HepG2 (cell line): ENCODE data around the gene EIF3B.

Source experiments
- BHLHE40 ChIP-seq: IDR thresholded peaks from 2 replicates; pipeline ENCODE4 v1.6.1; 2011; ENCODE audit warnings: low read length, improper control_type of control experiment
- CHD2 ChIP-seq: IDR thresholded peaks from 2 replicates; pipeline ENCODE4 v1.6.1; 2011; ENCODE audit warnings: low read depth, low read length, improper control_type of control experiment
- CTCF ChIP-seq: sonication (generic); formaldehyde crosslinking; IDR thresholded peaks from 2 replicates; pipeline ENCODE4 v1.5.0; 2020; ENCODE audit warnings: mild to moderate bottlenecking, missing genetic modification reagents, moderate library complexity
- FOXA1 ChIP-seq, 2 experiments: fragments of 450-650 bp in 1 of 2; sonication (generic) in 1 of 2; formaldehyde crosslinking in 1 of 2; IDR thresholded peaks; 2 replicates each; pipeline versions ENCODE4 v1.4.0 to v1.6.1; 2016 to 2020; ENCODE audit warnings: missing genetic modification reagents in 1 of 2
- KDM1A ChIP-seq: IDR thresholded peaks from 2 replicates; pipeline ENCODE4 v1.6.1; 2016; ENCODE audit warnings: missing compliant biosample characterization
- MAZ ChIP-seq, 2 experiments: sonication (generic) in 1 of 2; formaldehyde crosslinking in 1 of 2; IDR thresholded peaks; 2 replicates each; pipeline versions ENCODE4 v1.5.0 to v1.6.1; 2012 to 2020; ENCODE audit warnings: low read depth in 2 of 2, mild to moderate bottlenecking in 2 of 2, borderline replicate concordance in 1 of 2, improper control_type of control experiment in 1 of 2, low read length in 1 of 2, missing genetic modification reagents in 1 of 2, moderate library complexity in 1 of 2
- POLR2AphosphoS5 ChIP-seq: IDR thresholded peaks from 2 replicates; pipeline ENCODE4 v1.6.1; 2012; ENCODE audit warnings: low read depth, low read length
- PRDM4 ChIP-seq: sonication (generic); formaldehyde crosslinking; IDR thresholded peaks from 2 replicates; pipeline ENCODE4 v1.9.0; 2021; ENCODE audit warnings: missing genetic modification reagents, borderline replicate concordance
- ZNF264 ChIP-seq: sonication (generic); formaldehyde crosslinking; IDR thresholded peaks from 2 replicates; pipeline ENCODE4 v1.4.0; 2020; ENCODE audit warnings: missing genetic modification reagents
- ZNF530 ChIP-seq: sonication (generic); formaldehyde crosslinking; IDR thresholded peaks from 2 replicates; pipeline ENCODE4 v1.5.0; 2020; ENCODE audit warnings: low read depth, mild to moderate bottlenecking, missing genetic modification reagents

GRCh38 chr7:2417981-2418481 lies 63.4 kb downstream of the EIF3B start:
- TF ChIP-seq PRDM4 (CRISPR knock-in tag) (no peak), KDM1A (CRISPR knock-in tag) (no peak), ZNF530 (CRISPR knock-in tag) (no peak), FOXA1 (IDR thresholded peaks at IDR 0.05) (no peak), FOXA1 (CRISPR knock-in tag; IDR thresholded peaks at IDR 0.05) (no peak), BHLHE40 (no peak), POLR2AphosphoS5 (no peak), CHD2 (no peak), CTCF (no peak), ZNF264 (no peak), MAZ (IDR thresholded peaks at IDR 0.05; ENCODE audit: borderline replicate concordance, low read depth, low read length) (no peak), MAZ (CRISPR knock-in tag; IDR thresholded peaks at IDR 0.05; ENCODE audit: low read depth) (no peak)
